ENCODE results near the gene ZNF420.

The ZNF420 gene

GRCh38 chr19:37148214-37148613, 70.0 kb downstream of the ZNF420 start:
- DNase-seq (ENCODE audit: low read depth in 2 of 2), result no peak

- no peak for DNase-seq (ENCODE audit: low read depth in 2 of 2)
Measured at GRCh38 chr19:37160153-37160552, 81.9 kb downstream of the ZNF420 start.

- no peak for DNase-seq (ENCODE audit: low read depth in 2 of 2)
Measured at GRCh38 chr19:37165635-37166034, 87.4 kb downstream of the ZNF420 start.

- DNase-seq (ENCODE audit: low read depth in 2 of 2), result peak; percentile 67 to 81
Measured at GRCh38 chr19:37172368-37173366, 94.4 kb downstream of the ZNF420 start, which contains the start of gene ZNF585A. Gene ZNF585A, minus strand, starts transcription at chr19:37172695. Its CDS starts 2,785 bp downstream, at chr19:37169910.
